Activated naive CD4-positive, alpha-beta T cell treated with anti-CD3 and anti-CD28 coated beads, Interleukin-2, amount 10 ng/mL, durations not matched to agents 7 days and 5 days (primary cell): ENCODE data around the gene MYH7.
"Not testable (repeated sequence)": the region's sequence is repeated elsewhere in the genome, so short reads cannot be mapped to it uniquely, and the experiment has no call there.

Experiments used
- CTCF ChIA-PET: fragments of 350-600 bp; sonication (Branson Sonifier 250); formaldehyde crosslinking; loops from one replicate; lab custom pipeline; 2021; ENCODE audit warnings: antibody characterized with exemption; lab: Charles Lee
- DNase-seq: peaks from one replicate; pipeline ENCODE4 v3.0.0-alpha.2; 2020
- H3K27ac Mint-ChIP-seq: one replicate; pipeline ENCODE4 v1.8.0; 2021; ENCODE audit warnings: mild to moderate bottlenecking, moderate library complexity, mixed read lengths
- H3K27me3 Mint-ChIP-seq: one replicate; pipeline ENCODE4 v1.8.0; 2021; ENCODE audit warnings: mild to moderate bottlenecking, mixed read lengths
- H3K36me3 Mint-ChIP-seq: one replicate; pipeline ENCODE4 v1.8.0; 2021; ENCODE audit warnings: mixed read lengths
- H3K4me1 Mint-ChIP-seq: one replicate; pipeline ENCODE4 v1.8.0; 2021; ENCODE audit warnings: mixed read lengths
- H3K4me3 Mint-ChIP-seq: one replicate; pipeline ENCODE4 v1.8.0; 2021; ENCODE audit warnings: mild to moderate bottlenecking, moderate library complexity, mixed read lengths
- H3K9me3 Mint-ChIP-seq: one replicate; pipeline ENCODE4 v1.8.0; 2021; ENCODE audit warnings: mixed read lengths

The MYH7 gene

GRCh38 chr14:23430016-23430722 lies 5.3 kb downstream of the MYH7 start:
- H3K27ac Mint-ChIP-seq, result no peak overlapping the region
- peaks cover 23% of the 10 kb centered on the region for H3K27me3 Mint-ChIP-seq
- no peak overlapping the region for H3K4me3 Mint-ChIP-seq
- CTCF ChIA-PET, result no interaction called here
- H3K9me3 Mint-ChIP-seq, result no peaks in the 10 kb centered on the region
- no peaks in the 10 kb centered on the region for H3K36me3 Mint-ChIP-seq
- DNase-seq, result no peak
- peaks cover 2% of the 10 kb centered on the region for H3K4me1 Mint-ChIP-seq

GRCh38 chr14:23428686-23429495 lies 6.6 kb downstream of the MYH7 start:
- H3K27me3 Mint-ChIP-seq, result peaks cover 24% of the 10 kb centered on the region

DNA sequence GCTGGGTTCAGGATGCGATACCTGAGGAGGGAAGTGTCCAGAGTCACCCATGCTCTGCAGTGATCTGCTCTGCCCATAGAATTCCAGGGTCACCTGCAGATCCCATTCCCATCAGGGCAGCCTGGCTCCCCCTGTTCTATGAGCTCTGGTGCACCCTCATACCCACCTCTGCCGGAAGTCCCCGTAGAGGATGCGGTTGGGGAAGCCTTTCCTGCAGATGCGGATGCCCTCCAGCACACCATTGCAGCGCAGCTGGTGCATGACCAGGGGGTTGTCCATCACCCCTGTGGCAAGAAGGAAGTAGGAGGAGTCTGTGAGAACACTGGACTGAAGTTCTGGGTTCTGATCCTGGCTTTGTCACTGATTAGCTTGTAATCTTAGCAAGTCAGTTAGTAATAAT lies 9.7 kb downstream of the MYH7 start:
- peaks cover 16% of the 10 kb centered on the region for H3K4me1 Mint-ChIP-seq
- H3K36me3 Mint-ChIP-seq, DNase-seq, H3K4me3 Mint-ChIP-seq, H3K9me3 Mint-ChIP-seq, H3K27ac Mint-ChIP-seq, CTCF ChIA-PET: not testable (repeated sequence)
- peaks cover 21% of the 10 kb centered on the region for H3K27me3 Mint-ChIP-seq

More at GRCh38 chr14:23428686-23429495, 6.6 kb downstream of the MYH7 start:
- H3K4me1 Mint-ChIP-seq, result peaks cover 2% of the 10 kb centered on the region
- H3K9me3 Mint-ChIP-seq, result no peaks in the 10 kb centered on the region
- no peak overlapping the region for H3K4me3 Mint-ChIP-seq
- no peaks in the 10 kb centered on the region for H3K36me3 Mint-ChIP-seq
- H3K27ac Mint-ChIP-seq, result no peak overlapping the region
- CTCF ChIA-PET, result no interaction called here
- no peak for DNase-seq

DNA sequence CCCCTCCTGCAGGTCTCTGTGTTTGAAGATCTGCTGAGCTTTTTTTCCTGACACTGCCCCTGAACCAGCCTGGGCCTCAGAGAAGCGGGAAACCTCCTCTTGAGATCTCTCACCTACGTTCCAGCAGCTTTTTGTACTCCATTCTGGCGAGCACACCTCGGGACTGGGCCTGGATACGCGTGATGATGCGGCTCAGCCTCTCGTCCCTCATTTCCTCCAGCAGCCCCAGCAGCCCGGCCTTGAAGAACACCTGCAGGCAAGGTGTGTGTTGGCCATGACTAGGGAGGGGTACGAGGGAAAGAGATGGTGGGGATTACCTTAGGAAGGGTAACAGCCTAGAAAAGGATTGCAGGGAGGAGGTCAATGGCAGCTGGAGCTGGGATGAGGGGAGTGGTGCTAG lies 10.3 kb downstream of the MYH7 start:
- Mint-ChIP-seq H3K36me3 (no peaks in the 10 kb centered on the region), H3K4me1 (peaks cover 17% of the 10 kb centered on the region)
- CTCF ChIA-PET, result interaction anchor here (1.0 kb wide), 1 partner anchor 55 kb away, joined by 4 read pairs; no protein-coding TSS in a partner anchor

DNA sequence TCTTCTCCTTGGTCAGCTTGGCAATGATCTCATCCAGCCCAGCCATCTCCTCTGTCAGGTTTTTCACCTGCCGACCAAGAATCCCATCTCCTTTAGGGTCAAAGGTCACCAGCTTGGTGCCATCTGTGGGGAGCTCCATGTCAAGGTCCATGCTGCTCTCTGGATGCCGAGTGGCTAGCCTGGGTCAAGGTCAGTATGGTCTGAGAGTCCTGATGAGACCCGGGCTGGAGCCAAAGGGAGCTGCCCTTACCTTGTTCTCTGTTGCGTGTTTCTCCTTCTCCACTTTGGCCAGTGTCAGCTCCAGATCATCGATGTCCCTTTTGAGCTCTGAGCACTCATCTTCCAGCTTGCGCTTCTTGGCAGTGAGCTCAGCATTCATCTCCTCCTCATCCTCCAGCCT lies 11.8 kb downstream of the MYH7 start:
- Mint-ChIP-seq H3K4me3 (no peak overlapping the region), H3K4me1 (peaks cover 17% of the 10 kb centered on the region), H3K36me3 (no peaks in the 10 kb centered on the region), H3K27me3 (peaks cover 31% of the 10 kb centered on the region), H3K27ac (no peak overlapping the region), H3K9me3 (no peaks in the 10 kb centered on the region)
- CTCF ChIA-PET, result no interaction called here
- no peak for DNase-seq

More for the DNA sequence above, 10.3 kb downstream of the MYH7 start:
- Mint-ChIP-seq H3K4me3 (no peak overlapping the region), H3K27ac (no peak overlapping the region), H3K9me3 (no peaks in the 10 kb centered on the region), H3K27me3 (peaks cover 21% of the 10 kb centered on the region)
- DNase-seq, result no peak

GRCh38 chr14:23421594-23421993 lies 13.9 kb downstream of the MYH7 start:
- H3K27me3 Mint-ChIP-seq, result peaks cover 27% of the 10 kb centered on the region
- CTCF ChIA-PET, result no interaction called here

DNA sequence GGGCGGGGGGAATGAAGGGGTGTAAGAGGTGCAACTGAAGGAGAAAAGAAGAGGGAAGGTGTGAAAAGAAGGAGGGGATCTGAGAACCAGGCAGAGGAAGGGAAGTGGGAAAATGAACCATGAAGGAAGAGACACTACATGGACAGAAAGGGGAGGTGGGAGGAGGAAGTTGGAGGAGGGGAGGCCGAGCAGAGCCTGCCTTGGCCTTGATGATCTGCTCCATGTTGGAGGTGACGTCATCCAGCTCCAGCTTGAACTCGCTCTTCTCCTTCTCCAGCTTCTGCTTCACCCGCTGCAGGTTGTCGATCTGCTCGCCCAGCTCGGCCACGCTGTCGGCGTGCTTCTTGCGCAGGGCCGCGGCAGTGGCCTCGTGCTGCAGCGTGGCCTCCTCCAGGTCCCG lies 15.8 kb downstream of the MYH7 start:
- CTCF ChIA-PET, DNase-seq, H3K36me3 Mint-ChIP-seq, H3K4me3 Mint-ChIP-seq, H3K9me3 Mint-ChIP-seq, H3K27ac Mint-ChIP-seq: not testable (repeated sequence)
- Mint-ChIP-seq H3K27me3 (peaks cover 22% of the 10 kb centered on the region), H3K4me1 (peaks cover 15% of the 10 kb centered on the region)

More at GRCh38 chr14:23421594-23421993, 13.9 kb downstream of the MYH7 start:
- Mint-ChIP-seq H3K4me1 (peaks cover 17% of the 10 kb centered on the region), H3K4me3 (no peak overlapping the region), H3K27ac (peak overlapping the region; percentile 12), H3K9me3 (no peaks in the 10 kb centered on the region), H3K36me3 (no peaks in the 10 kb centered on the region)
- DNase-seq, result no peak

GRCh38 chr14:23418021-23418420 lies 17.4 kb downstream of the MYH7 start:
- Mint-ChIP-seq H3K9me3 (no peaks in the 10 kb centered on the region), H3K27ac (no peak overlapping the region), H3K4me1 (peaks cover 15% of the 10 kb centered on the region), H3K27me3 (peaks cover 18% of the 10 kb centered on the region), H3K4me3 (no peak overlapping the region), H3K36me3 (no peaks in the 10 kb centered on the region)
- CTCF ChIA-PET, result no interaction called here
- DNase-seq, result no peak

- CTCF ChIA-PET, H3K9me3 Mint-ChIP-seq, H3K4me3 Mint-ChIP-seq: not testable (repeated sequence)
Observed at GRCh38 chr14:23417269-23417668, 18.2 kb downstream of the MYH7 start.

DNA sequence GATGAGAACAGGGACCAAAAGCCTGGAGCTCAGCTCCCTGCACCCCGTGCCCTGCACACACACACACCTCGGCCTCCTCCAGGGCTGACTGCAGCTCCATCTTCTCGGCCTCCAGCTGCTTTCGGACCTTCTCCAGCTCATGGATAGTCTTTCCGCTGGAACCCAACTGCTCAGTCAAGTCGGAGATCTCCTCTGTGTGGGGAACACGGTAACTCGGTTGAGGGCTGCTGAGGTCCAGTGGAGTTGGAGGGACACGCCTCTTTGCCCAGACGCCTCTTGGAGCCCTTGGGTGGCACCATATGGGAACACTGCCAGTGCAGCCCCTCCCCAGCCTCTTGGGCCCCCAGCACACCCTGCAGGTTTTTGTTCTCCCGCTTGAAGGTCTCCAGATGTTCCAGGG lies 18.7 kb downstream of the MYH7 start:
- CTCF ChIA-PET, result no interaction called here
- H3K27ac Mint-ChIP-seq, result no peak overlapping the region

More at GRCh38 chr14:23417269-23417668, 18.2 kb downstream of the MYH7 start:
- peaks cover 18% of the 10 kb centered on the region for H3K27me3 Mint-ChIP-seq
- peaks cover 15% of the 10 kb centered on the region for H3K4me1 Mint-ChIP-seq
- not testable (repeated sequence) for DNase-seq, H3K36me3 Mint-ChIP-seq, H3K27ac Mint-ChIP-seq

DNA sequence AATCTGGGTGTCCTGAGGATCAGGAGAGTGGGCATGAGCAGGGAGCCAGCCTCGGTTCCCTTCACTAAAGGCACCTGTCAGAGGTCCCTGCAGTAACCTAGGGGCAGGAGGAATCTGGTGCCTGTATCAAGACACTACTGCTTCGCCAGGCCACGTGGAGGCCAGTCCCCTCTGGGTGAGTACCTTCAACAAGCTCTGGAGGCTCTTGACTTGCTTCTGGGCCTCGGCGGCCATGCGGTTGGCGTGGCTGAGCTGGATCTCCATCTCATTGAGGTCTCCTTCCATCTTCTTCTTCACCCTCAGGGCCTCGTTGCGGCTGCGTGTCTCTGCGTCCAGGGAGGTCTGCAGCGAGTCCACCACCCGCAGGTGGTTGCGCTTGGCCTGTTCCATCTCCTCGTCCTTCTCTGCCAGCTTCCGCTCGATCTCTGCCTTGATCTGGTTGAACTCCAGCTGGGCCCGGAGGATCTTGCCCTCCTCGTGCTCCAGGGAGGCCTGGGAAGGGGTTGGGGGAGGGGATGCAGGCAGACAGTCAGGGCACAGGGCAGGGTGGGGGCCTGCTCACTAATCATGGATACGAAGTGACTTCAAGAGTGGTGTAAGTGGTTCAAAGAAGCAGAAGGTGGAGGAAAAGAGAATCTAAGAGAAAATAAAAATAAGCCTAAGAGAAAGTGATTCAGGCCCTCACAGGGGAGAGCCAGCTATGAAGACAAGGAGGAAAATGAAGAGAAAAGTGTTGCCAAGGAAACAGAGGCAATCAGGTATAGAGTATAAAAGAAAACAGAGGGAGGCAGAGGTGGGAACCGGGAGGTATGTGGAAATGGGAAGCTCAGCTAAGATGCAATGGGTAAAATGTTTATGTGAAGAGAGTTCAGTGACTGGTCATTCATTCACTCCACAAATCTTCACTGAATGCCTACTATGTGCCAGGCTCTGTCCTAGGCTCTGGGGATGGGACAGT lies 19.4 kb downstream of the MYH7 start:
- DNase-seq, result no peak
- no peak overlapping the region for H3K4me3 Mint-ChIP-seq
- CTCF ChIA-PET, result no interaction called here
- H3K36me3 Mint-ChIP-seq, result no peaks in the 10 kb centered on the region
- peaks cover 4% of the 10 kb centered on the region for H3K4me1 Mint-ChIP-seq
- H3K9me3 Mint-ChIP-seq, result no peaks in the 10 kb centered on the region
- peaks cover 20% of the 10 kb centered on the region for H3K27me3 Mint-ChIP-seq
- peak overlapping the region; percentile 58 for H3K27ac Mint-ChIP-seq

More for the DNA sequence above, 18.7 kb downstream of the MYH7 start:
- Mint-ChIP-seq H3K27me3 (peaks cover 17% of the 10 kb centered on the region), H3K9me3 (no peaks in the 10 kb centered on the region), H3K4me1 (peaks cover 11% of the 10 kb centered on the region), H3K36me3 (no peaks in the 10 kb centered on the region), H3K4me3 (no peak overlapping the region)
- no peak for DNase-seq

GRCh38 chr14:23414906-23415820 lies 20.3 kb downstream of the MYH7 start:
- H3K27ac Mint-ChIP-seq, result peak overlapping the region; percentile 58
- CTCF ChIA-PET, result interaction anchor here (1.4 kb wide), 1 partner anchor 36 kb away, joined by 4 read pairs; no protein-coding TSS in a partner anchor
- no peaks in the 10 kb centered on the region for H3K9me3 Mint-ChIP-seq
- peaks cover 28% of the 10 kb centered on the region for H3K27me3 Mint-ChIP-seq
- no peaks in the 10 kb centered on the region for H3K4me1 Mint-ChIP-seq
- no peak for DNase-seq
- no peaks in the 10 kb centered on the region for H3K36me3 Mint-ChIP-seq
- no peak overlapping the region for H3K4me3 Mint-ChIP-seq

GRCh38 chr14:23414254-23414653 lies 21.2 kb downstream of the MYH7 start:
- Mint-ChIP-seq H3K4me3 (no peak overlapping the region), H3K4me1 (no peaks in the 10 kb centered on the region), H3K9me3 (no peaks in the 10 kb centered on the region), H3K36me3 (no peaks in the 10 kb centered on the region), H3K27me3 (peaks cover 24% of the 10 kb centered on the region), H3K27ac (no peak overlapping the region)
- DNase-seq, result no peak
- CTCF ChIA-PET, result interaction anchor here (1.4 kb wide), 1 partner anchor 35 kb away, joined by 4 read pairs; no protein-coding TSS in a partner anchor
